NCI-H146 (cell line): ENCODE data around the gene CARS2.
"Not testable (repeated sequence)": the region's sequence is repeated elsewhere in the genome, so short reads cannot be mapped to it uniquely, and the experiment has no call there.

ENCODE experiments used
- DNase-seq: peaks from one replicate; lab custom pipeline; 2025; lab: John Stamatoyannopoulos, UW

The CARS2 gene

GRCh38 chr13:110638257-110638656 lies 67.7 kb downstream of the CARS2 start:
- no peak for DNase-seq

GRCh38 chr13:110637747-110638146 lies 68.2 kb downstream of the CARS2 start:
- DNase-seq: no peak

- no peak for DNase-seq
Observed at GRCh38 chr13:110637275-110637674, 68.6 kb downstream of the CARS2 start.

GRCh38 chr13:110636701-110637201 lies 69.2 kb downstream of the CARS2 start:
- peak; percentile 78 for DNase-seq

GRCh38 chr13:110636053-110636475 lies 69.9 kb downstream of the CARS2 start:
- no peak for DNase-seq

GRCh38 chr13:110635405-110636002 lies 70.4 kb downstream of the CARS2 start:
- DNase-seq: no peak

GRCh38 chr13:110634558-110634957 lies 71.4 kb downstream of the CARS2 start:
- no peak for DNase-seq

- DNase-seq: no peak
Observed at GRCh38 chr13:110633776-110634175, 72.1 kb downstream of the CARS2 start.

GRCh38 chr13:110632255-110632654 lies 73.7 kb downstream of the CARS2 start:
- DNase-seq: not testable (repeated sequence)

- no peak for DNase-seq
Observed at GRCh38 chr13:110630566-110631119, 75.3 kb downstream of the CARS2 start.

- DNase-seq: no peak
Observed at GRCh38 chr13:110629735-110630134, 76.2 kb downstream of the CARS2 start.

- DNase-seq: no peak
Observed at GRCh38 chr13:110628952-110629701, 76.8 kb downstream of the CARS2 start.

- no peak for DNase-seq
Observed at GRCh38 chr13:110628477-110628793, 77.5 kb downstream of the CARS2 start.

GRCh38 chr13:110627761-110628476 lies 78.0 kb downstream of the CARS2 start:
- no peak for DNase-seq

- DNase-seq: no peak
Observed at GRCh38 chr13:110627351-110627750, 78.6 kb downstream of the CARS2 start.

- no peak for DNase-seq
Observed at GRCh38 chr13:110626521-110626920, 79.4 kb downstream of the CARS2 start.

- DNase-seq: no peak
Observed at GRCh38 chr13:110625771-110626321, 80.1 kb downstream of the CARS2 start.

- DNase-seq: no peak
Observed at GRCh38 chr13:110624766-110625756, 80.9 kb downstream of the CARS2 start.

GRCh38 chr13:110620596-110620995 lies 85.3 kb downstream of the CARS2 start:
- no peak for DNase-seq

GRCh38 chr13:110618780-110619179 lies 87.1 kb downstream of the CARS2 start:
- no peak for DNase-seq

GRCh38 chr13:110618167-110618566 lies 87.7 kb downstream of the CARS2 start:
- no peak for DNase-seq
